SIG-M5 treated with dmso at 0.1 percent for 504 hours (cell line): Measurements from ENCODE around the gene PSMB4.
"Not testable (repeated sequence)": the region's sequence is repeated elsewhere in the genome, so short reads cannot be mapped to it uniquely, and the experiment has no call there.

Source experiments
- DNase-seq: peaks from one replicate; lab custom pipeline; 2025; ENCODE audit not compliant: unreplicated experiment; lab: John Stamatoyannopoulos, UW

Gene PSMB4

GRCh38 chr1:151437396-151437795 is 38.0 kb downstream of the PSMB4 start:
- DNase-seq: not testable (repeated sequence)

- DNase-seq: peak; percentile 88
Measured at GRCh38 chr1:151443846-151444782, 44.7 kb downstream of the PSMB4 start.

- DNase-seq: no peak
Measured at GRCh38 chr1:151444783-151445177, 45.4 kb downstream of the PSMB4 start.

GRCh38 chr1:151447696-151448095 is 48.3 kb downstream of the PSMB4 start:
- no peak for DNase-seq
